Activated T-cell treated with anti-CD3 and anti-CD28 coated beads, Interleukin-2, amount 50 U/mL, for 1 hour (primary cell): ENCODE results near the gene NUMBL.
"Not testable (repeated sequence)": the region's sequence is repeated elsewhere in the genome, so short reads cannot be mapped to it uniquely, and the experiment has no call there.

ENCODE experiments used
- DNase-seq: peaks from one replicate; pipeline ENCODE4 v3.0.0-alpha.2; 2020

Gene NUMBL

DNA sequence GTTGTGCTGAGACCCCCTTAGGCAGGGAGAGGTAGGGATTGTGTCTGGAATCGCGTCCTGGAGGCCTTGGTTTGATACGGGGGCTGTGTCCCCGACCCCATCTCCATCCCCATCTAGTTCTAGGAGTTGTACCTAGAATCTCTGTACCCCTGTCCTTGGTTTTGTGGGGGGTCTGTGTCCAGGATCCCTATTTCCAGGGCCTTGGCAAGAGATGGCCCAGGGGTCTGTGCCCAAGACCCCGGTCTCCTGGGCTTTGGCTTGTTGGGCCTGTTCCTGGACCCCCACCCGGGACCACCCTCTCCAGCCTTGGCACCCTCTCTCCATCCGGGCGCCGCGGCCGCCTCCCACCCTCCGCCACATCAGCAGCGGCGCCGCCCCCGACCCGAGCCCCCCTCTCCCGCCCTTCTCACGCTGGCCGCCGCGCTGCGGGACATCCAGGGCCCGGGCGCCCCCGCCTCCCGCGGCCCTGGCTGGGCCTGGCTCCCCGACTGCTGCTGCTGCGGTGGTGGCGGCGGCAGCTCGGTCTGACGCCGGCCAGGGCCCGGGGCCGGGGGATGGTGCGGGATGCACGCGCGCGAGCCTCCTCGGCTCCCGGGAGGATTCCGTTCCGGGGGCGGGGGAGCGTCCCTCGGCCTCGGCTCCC is at the start of gene NUMBL:
NUMBL (minus strand) TSS at position 602 of the 643 bp plus-strand sequence; CDS start at position 434, 168 bp downstream.
- no peak for DNase-seq

DNA sequence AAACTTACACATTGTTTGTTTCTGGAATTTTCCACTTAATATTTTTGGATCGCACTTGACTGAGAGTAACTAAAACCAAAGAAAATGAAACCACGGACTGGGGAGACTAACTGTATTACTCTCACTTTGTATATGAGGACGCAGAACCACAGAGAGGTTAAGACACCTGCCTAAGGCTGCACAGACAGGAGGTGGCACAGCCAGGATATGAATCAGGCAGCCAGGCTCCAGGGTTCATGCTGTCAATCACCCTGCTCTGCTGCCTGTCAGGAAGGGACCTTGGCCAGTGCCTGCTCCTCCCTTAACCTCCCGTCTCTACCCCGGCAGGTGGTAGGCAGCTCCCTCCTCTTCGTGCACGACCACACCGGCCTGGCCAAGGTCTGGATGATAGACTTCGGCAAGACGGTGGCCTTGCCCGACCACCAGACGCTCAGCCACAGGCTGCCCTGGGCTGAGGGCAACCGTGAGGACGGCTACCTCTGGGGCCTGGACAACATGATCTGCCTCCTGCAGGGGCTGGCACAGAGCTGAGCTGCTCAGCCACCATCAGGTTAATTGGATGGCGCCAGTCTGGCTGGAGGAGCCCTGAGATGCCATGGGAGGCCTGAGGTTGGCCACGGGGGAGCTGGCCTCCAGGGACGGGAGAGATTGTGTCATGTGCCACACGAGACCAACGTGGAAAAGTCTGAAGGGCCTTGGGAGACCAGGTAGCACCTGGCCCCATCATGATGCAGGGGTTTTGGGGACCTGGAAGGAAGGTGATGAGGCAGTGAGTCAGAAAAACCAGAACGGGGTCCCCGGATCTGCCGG is 48.8 kb upstream of the NUMBL start:
- no peak for DNase-seq

DNA sequence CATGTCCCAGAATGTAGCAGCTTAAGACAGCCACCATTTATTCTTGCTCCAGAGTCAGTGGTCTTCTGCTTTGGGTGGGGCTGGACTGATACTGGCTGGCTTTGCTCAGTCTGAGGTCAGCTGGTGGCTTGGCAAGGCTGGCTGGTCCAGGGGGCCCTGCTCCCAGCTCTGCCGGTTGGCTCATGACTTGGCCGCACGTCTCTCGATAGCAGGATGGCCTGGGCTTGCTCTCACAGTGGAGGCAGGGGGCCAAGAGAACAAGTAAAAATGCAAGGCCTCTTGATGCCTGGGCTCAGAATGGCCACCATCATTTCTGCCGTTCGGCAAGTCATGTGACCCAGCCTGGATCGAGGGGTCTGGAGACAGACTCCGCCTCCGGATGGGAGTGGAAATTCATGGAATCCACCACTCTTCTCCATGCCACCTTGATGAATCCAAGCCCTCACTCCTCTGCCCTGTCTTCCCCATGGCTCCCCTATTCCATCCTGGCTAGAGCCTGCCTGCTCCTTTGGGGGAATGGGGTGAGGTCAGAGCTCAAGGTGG is 46.7 kb upstream of the NUMBL start:
- no peak for DNase-seq

DNA sequence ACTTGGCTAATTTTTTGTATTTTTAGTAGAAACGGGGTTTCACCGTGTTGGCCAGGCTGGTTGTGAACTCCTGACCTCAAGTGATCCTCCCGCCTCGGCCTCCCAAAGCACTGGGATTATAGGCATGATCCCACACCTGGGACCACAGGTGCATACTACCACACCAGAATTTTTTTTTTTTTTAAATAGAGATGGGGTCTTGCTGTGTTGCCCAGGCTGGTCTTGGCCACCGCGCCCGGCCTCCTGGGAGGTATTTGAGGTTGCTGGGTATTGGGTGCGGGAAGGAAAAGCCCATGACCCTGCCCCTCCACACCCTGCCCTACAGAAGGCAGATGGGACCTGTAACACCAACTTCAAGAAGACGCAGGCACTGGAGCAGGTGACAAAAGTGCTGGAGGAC is 46.2 kb upstream of the NUMBL start:
- no peak for DNase-seq

DNA sequence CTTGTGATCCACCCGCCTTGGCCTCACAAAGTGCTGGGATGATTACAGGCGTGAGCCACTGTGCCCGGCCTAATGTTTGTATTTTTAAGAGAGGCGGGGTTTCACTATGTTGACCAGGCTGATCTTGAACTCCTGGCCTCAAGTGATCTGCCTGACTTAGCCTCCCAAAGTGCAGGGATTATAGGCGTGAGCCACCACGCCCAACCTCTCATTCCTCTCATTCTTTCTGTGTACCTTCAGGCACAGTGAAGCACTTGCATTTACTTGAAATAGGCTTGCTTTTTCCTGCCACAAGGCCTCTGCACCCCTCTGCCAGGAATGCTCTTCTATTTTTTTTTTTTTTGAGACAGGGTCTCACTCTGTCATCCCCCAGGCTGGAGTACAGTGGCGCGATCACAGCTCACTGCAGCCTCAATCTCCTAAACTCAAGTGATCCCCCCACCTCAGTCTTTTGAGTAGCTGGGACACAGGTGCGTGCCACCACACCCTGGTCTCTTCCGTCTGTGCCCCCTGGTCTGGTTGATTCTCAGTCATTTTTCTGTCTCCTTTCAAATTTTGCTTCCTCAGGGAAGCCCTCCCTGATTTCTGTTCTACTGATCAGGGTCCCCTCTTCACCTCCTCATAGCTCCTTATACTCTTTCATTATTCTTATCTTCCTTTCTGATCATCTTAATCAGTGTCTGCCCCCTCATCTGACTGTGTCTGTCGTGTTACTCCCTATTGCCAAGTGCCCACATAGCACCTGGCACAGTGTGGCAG is 44.7 kb upstream of the NUMBL start:
- no peak for DNase-seq

DNA sequence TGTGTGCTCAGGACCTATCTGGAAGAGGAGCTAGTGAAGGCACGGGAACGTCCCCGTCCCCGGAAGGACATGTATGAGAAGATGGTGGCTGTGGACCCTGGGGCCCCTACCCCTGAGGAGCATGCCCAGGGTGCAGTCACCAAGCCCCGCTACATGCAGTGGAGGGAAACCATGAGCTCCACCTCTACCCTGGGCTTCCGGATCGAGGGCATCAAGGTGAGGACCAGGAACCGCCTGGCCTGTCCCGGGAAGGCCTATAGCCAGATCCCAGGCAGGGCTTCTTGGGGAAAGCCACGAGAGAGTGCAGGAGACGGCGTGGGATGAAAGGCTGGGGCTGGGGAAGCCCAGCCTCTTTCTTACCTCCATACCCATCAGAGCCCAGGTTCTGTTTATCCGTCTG is 42.7 kb upstream of the NUMBL start:
- DNase-seq = no peak

DNA sequence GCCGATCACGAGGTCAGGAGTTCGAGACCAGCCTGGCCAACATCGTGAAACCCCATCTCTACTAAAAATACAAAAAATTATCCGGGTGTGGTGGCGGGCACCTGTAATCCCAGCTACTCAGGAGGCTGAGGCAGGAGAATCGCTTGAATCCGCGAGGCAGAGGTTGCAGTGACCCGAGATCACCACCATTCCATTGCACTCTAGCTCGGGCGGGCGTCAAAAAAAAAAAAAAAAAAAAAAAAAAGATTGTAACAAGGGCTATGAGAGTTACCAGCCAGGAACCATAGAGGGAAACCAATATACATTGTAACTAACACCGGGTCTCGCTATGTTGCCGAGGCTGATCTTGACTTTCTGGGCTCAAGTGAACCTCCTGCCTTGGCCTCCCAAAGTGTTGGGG is 41.9 kb upstream of the NUMBL start:
- not testable (repeated sequence) for DNase-seq

DNA sequence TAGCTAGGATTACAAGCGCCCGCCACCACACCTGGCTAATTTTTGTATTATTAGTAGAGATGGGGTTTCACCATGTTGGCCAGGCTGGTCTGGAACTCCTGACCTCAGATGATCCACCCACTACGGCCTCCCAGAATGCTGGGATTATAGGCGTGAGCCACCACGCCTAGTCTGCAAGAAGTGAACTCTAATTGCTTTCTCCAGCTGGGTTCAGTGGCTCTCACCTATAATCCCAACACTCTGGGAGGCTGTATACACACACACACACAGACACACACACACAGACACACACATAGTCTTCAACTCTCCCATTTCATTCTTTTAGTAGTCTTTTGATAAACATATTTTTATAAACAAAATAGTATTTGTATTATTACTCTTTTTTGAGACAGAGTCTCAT is 39.6 kb upstream of the NUMBL start:
- DNase-seq = not testable (repeated sequence)

DNA sequence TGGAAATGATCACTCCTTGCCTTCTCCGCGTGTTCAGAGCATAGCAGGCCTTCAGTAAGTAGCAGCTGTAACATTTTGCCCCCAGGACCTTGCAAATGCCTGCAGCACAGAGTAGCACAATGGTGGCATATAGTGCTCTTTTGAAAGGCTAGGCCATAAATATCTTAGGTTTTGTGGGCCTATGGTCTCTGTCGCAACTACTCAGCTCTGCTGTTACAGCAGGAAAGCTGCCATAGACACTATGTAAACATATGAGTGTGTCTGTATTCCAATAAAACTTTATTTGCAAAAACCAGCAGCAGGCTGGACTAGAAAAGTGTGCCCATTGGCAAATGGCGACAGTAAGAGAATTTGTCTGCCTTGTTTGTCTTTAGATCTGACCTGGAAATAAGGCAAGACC is 35.8 kb upstream of the NUMBL start:
- DNase-seq = no peak

DNA sequence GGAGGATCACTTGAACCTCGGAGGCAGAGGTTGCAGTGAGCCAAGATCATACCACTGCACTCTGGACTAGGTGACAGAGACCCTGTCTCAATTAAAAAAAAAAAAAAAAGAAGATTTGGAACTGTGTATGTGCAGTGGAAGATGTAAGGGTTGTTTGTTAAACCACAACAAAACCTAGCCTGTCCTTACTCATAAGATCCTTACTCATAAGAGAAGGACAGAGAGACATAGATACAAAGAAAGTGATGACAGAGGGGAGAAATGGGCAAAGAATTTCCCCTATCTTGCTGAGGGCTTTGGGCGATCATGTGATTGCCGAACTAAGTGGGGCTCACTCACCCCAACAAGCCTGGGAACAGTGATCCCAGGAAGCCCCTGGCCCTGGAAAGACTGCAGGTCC is 34.4 kb upstream of the NUMBL start:
- DNase-seq = no peak

DNA sequence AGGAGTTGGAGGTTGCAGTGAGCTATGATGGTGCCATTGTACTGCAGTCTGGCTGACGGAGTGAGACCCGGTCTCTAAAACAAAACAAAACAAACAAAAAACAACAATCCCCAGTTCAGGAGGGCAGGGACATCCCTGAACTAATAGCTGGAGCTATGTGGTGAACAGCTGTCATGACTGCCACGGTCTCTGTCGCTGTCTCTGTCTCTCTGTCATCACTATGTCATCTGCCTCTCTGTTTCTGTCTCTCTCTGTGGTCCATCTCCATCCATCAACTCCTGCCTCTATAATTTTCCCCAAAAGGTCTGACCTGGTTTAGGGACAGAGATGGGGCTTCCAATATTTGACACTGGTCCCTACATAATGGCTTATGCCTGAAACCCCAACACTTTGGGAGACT is 33.9 kb upstream of the NUMBL start:
- DNase-seq = no peak

DNA sequence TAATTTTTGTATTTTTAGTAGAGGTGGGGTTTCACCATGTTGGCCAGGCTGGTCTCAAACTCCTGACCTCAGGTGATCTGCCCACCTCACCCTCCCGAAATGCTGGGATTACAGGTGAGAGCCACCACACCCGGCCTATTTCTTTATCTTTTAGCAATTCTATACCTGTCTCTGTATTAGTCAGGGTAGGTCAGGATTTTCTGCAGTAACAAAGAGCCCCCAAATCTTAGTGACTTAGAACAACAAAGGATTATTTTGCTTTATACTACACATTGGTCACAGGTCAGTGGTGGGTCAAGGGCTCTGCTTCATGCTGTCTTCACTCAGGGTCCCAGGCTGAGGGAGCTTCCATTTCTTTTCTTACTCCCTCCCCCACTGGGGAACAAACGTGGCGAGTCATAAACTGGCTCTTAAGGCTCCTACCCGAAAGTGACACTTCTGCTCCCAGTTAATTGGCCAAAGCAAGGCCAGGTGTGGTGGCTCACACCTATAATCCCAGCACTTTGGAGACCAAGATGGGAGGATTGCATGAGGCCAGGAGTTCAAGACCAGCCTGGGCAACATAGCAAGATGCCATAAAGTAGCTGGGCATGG is 33.3 kb upstream of the NUMBL start:
- no peak for DNase-seq

DNA sequence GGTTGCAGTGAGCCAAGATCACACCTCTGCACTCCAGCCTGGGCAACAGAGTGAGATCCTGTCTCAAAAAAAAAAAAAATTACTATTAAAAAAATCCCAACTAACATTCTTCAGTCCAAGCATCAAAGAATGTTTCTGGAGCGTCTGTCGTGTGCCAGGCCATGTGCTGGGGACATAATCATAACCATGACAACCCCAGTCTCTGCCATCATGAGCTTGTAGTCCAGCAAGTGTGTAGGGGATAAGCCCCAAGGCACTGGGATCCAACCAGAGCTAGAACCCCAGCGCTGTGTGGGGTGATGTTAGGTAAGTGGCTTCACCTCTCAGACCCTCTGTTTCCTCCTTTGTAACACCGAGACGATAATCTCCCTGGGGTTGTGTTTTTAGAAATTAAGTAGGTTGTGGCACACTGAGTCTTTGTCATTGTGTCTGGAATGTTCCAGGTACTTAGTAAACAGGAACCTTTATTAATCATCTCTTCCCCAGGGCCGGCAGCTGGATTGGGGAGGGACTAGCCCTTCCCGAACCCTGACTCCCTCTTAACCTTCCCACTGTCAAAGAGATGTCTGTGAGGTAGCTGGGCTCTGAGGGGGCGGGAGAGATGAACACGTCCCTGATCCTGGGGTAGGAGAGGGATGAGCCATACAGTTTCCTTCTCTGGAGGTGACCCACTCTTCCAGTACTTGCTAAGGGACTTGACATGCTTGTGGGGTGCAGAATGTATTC is 31.6 kb upstream of the NUMBL start:
- DNase-seq = no peak

DNA sequence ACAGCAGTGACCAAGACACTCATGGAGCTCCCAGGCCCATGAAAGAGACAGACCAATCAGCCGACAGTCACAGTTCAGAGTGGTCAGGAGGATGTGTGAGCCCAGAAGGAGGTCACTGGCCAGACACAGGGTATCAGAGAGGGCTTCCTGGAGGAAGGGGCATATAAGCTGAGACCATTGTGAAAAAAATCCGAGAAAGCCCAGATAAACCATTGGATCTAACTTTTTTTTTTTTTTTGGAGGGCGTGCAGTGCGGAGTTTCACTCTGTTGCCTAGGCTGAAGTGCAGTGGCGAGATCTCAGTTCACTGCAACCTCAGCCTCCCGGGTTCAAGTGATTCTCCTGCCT is 30.7 kb upstream of the NUMBL start:
- DNase-seq = no peak

DNA sequence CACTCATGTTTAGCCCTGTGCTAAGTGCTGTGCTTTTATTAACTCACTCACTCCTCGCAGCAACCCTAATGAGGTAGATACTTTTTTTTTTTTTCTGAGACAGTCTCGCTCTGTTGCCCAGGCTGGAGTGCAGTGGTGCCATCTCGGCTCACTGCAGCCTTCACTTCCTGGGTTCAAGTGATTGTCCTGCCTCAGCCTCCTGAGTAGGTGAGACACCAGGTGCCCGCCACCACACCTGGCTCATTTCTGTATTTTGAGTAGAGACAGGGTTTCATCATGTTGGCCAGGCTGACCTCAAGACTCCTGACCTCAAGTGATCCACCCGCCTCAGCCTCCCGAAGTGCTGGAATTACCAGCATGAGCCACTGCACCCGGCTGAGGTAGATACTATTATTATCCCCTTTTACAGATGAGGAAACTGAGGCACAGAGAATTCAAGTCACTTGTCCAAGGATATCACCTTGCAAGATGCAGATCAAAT is 29.0 kb upstream of the NUMBL start:
- DNase-seq = no peak

DNA sequence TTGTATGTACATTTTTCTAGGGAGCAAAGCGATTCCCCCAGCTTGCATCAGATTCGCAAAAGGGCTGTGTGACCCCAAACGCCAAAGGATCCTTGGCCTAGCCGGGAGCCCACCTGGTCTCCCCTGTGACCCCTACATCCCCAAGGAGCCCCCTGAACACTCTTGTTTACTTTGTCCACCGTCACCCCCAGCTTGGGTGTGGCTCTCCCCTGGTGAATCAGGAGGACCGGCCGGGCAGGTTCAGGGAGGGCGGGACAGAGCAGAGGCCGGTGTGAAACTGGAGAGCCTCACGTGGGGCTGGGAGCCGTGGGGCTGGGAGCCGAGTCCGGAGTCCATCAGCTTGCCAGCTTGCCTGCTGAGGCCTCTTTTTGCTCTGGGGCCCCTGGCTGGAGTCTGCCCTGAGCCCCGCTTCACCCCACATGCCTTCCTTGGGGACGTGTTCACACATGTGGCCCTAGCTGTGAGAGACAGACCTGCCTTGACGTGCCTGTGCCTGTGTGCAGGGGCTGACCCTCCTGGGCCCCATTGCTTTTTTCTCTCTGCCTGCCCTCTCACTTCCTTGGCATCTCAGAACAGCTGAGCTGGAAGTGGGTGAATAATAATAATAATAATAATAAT is 28.4 kb upstream of the NUMBL start:
- peak; percentile 25 for DNase-seq

DNA sequence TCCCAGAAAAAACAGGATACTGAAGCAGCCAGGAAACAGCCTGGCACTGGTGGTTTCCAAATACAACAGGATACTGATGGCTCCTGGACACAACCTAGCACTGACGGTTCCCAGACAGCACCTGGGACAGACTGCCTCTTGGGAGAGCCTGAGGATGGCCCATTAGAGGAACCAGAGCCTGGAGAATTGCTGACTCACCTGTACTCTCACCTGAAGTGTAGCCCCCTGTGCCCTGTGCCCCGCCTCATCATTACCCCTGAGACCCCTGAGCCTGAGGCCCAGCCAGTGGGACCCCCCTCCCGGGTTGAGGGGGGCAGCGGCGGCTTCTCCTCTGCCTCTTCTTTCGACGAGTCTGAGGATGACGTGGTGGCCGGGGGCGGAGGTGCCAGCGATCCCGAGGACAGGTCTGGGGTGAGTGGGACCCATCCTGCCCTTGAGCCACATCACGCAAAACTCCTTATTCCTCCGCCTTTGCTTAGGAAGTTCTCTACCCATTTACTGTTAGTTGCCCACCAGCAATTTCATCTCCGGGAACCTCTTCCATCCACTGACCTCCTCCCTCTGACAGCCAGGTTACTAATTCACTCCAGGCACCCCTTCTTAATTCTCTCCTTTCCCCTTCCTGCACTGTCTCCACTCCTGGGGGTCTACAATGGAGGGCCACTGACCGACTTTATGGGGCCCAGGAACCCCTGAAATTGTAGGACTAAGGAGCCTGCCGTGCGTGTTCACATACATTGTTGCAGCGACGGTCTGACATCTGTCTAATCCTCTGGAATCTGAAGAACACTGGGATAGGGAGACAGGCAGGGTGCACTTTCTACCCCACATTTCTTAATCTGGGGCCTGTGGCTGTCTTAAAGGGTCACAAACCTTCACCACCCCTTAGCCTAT is 27.7 kb upstream of the NUMBL start:
- no peak for DNase-seq

DNA sequence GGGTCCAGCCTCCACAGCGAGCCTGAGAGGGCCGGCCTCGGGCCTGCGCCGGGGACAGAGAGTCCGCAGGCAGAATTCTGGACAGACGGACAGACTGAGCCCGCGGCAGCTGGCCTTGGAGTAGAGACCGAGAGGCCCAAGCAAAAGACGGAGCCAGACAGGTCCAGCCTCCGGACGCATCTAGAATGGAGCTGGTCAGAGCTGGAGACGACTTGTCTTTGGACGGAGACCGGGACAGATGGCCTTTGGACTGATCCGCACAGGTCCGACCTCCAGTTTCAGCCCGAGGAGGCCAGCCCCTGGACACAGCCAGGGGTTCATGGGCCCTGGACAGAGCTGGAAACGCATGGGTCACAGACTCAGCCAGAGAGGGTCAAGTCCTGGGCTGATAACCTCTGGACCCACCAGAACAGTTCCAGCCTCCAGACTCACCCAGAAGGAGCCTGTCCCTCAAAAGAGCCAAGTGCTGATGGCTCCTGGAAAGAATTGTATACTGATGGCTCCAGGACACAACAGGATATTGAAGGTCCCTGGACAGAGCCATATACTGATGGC is 27.0 kb upstream of the NUMBL start:
- no peak for DNase-seq

DNA sequence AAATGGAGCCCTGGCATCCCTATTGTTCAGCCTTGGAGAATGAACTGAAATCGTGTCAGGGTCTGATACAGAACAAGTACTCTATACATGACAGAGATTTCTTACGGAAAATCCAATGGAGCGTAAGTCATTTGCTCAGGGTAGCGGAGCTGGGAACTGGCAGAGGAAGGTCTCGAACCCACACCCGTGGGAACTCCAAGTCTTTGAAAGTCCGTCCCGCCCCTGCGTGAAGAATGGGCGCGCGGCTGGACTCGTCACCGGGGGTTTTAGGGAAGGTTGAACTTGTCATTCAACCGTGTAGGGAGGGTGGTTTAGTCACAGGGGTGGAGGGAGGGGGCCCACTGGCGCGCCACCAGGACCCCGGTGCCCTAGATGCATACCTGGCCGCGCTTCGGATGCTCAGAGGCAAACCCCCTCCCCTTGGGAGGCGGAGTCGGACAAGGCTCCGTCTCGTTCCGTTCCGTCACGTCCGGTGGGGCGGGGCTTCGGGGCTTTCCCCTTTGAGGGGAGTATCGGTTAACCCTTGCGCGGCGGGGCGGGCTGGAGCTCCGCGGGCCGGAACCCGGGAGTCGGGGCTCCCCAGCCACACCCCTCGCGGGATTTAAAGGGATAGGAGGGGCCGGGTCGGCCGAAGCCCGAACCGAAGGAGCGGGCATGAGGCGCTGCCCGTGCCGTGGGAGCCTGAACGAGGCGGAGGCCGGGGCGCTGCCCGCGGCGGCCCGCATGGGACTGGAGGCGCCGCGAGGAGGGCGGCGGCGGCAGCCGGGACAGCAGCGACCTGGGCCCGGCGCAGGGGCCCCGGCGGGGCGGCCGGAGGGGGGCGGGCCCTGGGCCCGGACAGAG is 26.3 kb upstream of the NUMBL start, which contains the start of the genes COQ8B and ITPKC:
COQ8B (minus strand) TSS at position 405 of the 843 bp plus-strand sequence. CDS start 2,254 bp downstream, outside the sequence.
ITPKC (plus strand) TSS at position 631 of the 843 bp plus-strand sequence; CDS start at position 655, 24 bp downstream.
- peak; percentile 100 for DNase-seq
